Gastroesophageal sphincter (tissue), 4 donors: ENCODE data around the gene LTBP1. TPM values are rescaled to one million over a fixed set of nuclear protein-coding genes. Genes with fewer than 3 reads are reported as not detected.

Experiments used
- ATAC-seq: fragments of 150-250 bp; one replicate; pipeline ENCODE4 v1.9.1; 2016; ENCODE audit warnings: mild to moderate bottlenecking, moderate library complexity
- H3K27ac ChIP-seq, 4 donors: fragments of 200-600 bp; sonication (generic) in 3 of 4; 1 replicate in 3 of 4; 2 replicates in 1 of 4; pipeline ENCODE4 v1.5.1; 2016 to 2019
- H3K27me3 ChIP-seq: fragments of 200-600 bp; sonication (generic); one replicate; pipeline ENCODE4 v1.5.1; 2019
- H3K36me3 ChIP-seq, 2 donors: fragments of 200-600 bp; sonication (generic); one replicate each; pipeline ENCODE4 v1.5.1; 2019; ENCODE audit warnings: control low read depth in 1 of 2
- H3K4me1 ChIP-seq, 3 donors: fragments of 200-600 bp; sonication (generic); 1 replicate in 2 of 3; 2 replicates in 1 of 3; pipeline ENCODE4 v1.5.1; 2016 to 2019; ENCODE audit warnings: control low read depth in 2 of 3
- H3K4me3 ChIP-seq, 2 donors: fragments of 200-600 bp; sonication (generic); one replicate each; pipeline ENCODE4 v1.5.1; 2019; ENCODE audit warnings: mild to moderate bottlenecking in 1 of 2, moderate library complexity in 1 of 2
- H3K9me3 ChIP-seq, 3 donors: fragments of 200-600 bp; sonication (generic); one replicate each; pipeline ENCODE4 v1.5.1; 2017 to 2019; ENCODE audit warnings: control low read depth in 2 of 3
- CTCF ChIP-seq, 4 experiments: fragments of 200-600 bp in 2 of 4; fragments of 450-650 bp in 2 of 4; sonication (generic) in 1 of 4; IDR thresholded peaks; one replicate each; pipeline ENCODE4 v1.5.1; 2017 to 2019; ENCODE audit warnings: antibody characterized with exemption in 4 of 4, mild to moderate bottlenecking in 2 of 4, moderate library complexity in 2 of 4
- EP300 ChIP-seq: sonication (generic); formaldehyde crosslinking; IDR thresholded peaks from one replicate; pipeline ENCODE4 v1.6.1; 2017; ENCODE audit warnings: antibody characterized with exemption, mild to moderate bottlenecking
- POLR2A ChIP-seq, 2 donors: fragments of 450-650 bp; IDR thresholded peaks; one replicate each; pipeline ENCODE4 v1.6.1; 2017; ENCODE audit warnings: antibody characterized with exemption in 2 of 2, mild to moderate bottlenecking in 2 of 2, moderate library complexity in 1 of 2
- POLR2AphosphoS5 ChIP-seq: sonication (generic); formaldehyde crosslinking; IDR thresholded peaks from one replicate; pipeline ENCODE4 v1.6.1; 2017; ENCODE audit warnings: antibody characterized with exemption
- WGBS, 2 donors: methylation state at CpG; one replicate each; pipeline ENCODE4 v1.1.5; 2018; ENCODE audit warnings: low coverage in 1 of 2; 5-methylcytosine and 5-hydroxymethylcytosine counted together
- total RNA-seq, 4 donors: library from RNA; depleted of rRNA; stranded (reverse); fragments of >200 nt; gene quantifications; one replicate each; pipeline ENCODE4 v1.1.0, GENCODE V29; 2016

Gene LTBP1
- total RNA-seq, 4 donors from 2014 or later = 238 to 493 (median 378) TPM

- H3K4me3 ChIP-seq = no peak overlapping the region
- H3K4me1 ChIP-seq = peaks cover 5 to 34% (median 7%) of the 10 kb centered on the region in 3 donors
- no peak for TF ChIP-seq CTCF (IDR thresholded peaks at IDR 0.05)
- TF ChIP-seq POLR2A (IDR thresholded peaks at IDR 0.05) = no peak
- no peak for TF ChIP-seq EP300
- no peak for TF ChIP-seq POLR2AphosphoS5
- H3K27me3 ChIP-seq = no peaks in the 10 kb centered on the region
- H3K27ac ChIP-seq = peak overlapping the region in 3 of 4 donors; percentile 1 to 37 (median 31)
- no peaks in the 10 kb centered on the region for H3K9me3 ChIP-seq
- ATAC-seq = no peak
- 73 to 83% methylated on average over 3 to 8 of the region's 9 CpGs for WGBS, 2 donors
- H3K36me3 ChIP-seq = no peaks in the 10 kb centered on the region
These were observed 256.1 kb downstream of the LTBP1 start for GRCh38 chr2:33202641-33203522.

- TF ChIP-seq POLR2A (IDR thresholded peaks at IDR 0.05) = no peak
- TF ChIP-seq CTCF (IDR thresholded peaks at IDR 0.05) = no peak
- no peaks in the 10 kb centered on the region for H3K9me3 ChIP-seq
- H3K27me3 ChIP-seq = no peaks in the 10 kb centered on the region
- H3K36me3 ChIP-seq = no peaks in the 10 kb centered on the region
- H3K4me3 ChIP-seq = no peak overlapping the region
- H3K4me1 ChIP-seq = peaks cover 5 to 47% (median 7%) of the 10 kb centered on the region in 3 donors
- no peak overlapping the region for H3K27ac ChIP-seq
- ATAC-seq = no peak
- 79 to 94% methylated on average over 2 of the region's 2 CpGs for WGBS, 2 donors
These were observed 258.2 kb downstream of the LTBP1 start for GRCh38 chr2:33204945-33205344.

GRCh38 chr2:33205693-33206434 is 259.1 kb downstream of the LTBP1 start:
- Histone ChIP-seq H3K9me3 (no peaks in the 10 kb centered on the region), H3K27me3 (no peaks in the 10 kb centered on the region), H3K4me3 (no peak overlapping the region), H3K27ac (no peak overlapping the region), H3K4me1 (peaks cover 8 to 57% (median 14%) of the 10 kb centered on the region in 3 donors), H3K36me3 (no peaks in the 10 kb centered on the region)
- 83 to 85% methylated on average over 1 of the region's 1 CpG for WGBS, 2 donors
- TF ChIP-seq POLR2A (IDR thresholded peaks at IDR 0.05) = no peak
- TF ChIP-seq POLR2AphosphoS5 = no peak
- TF ChIP-seq CTCF (IDR thresholded peaks at IDR 0.05) = no peak
- TF ChIP-seq EP300 = no peak
- no peak for ATAC-seq

- no peak for TF ChIP-seq POLR2A (IDR thresholded peaks at IDR 0.05)
These were observed 260.5 kb downstream of the LTBP1 start for GRCh38 chr2:33207151-33207740.

GRCh38 chr2:33208400-33208799 is 261.6 kb downstream of the LTBP1 start:
- ATAC-seq = no peak
- no peaks in the 10 kb centered on the region for H3K9me3 ChIP-seq
- peak overlapping the region in 2 of 4 donors; percentile 12 to 43 for H3K27ac ChIP-seq
- H3K36me3 ChIP-seq = no peaks in the 10 kb centered on the region
- H3K27me3 ChIP-seq = no peaks in the 10 kb centered on the region
- TF ChIP-seq POLR2AphosphoS5 (no peak), EP300 (no peak), CTCF (IDR thresholded peaks at IDR 0.05) (no peak), POLR2A (IDR thresholded peaks at IDR 0.05) (no peak)
- WGBS, 2 donors = 100% methylated on average over 3 of the region's 3 CpGs; no CpG with 5 or more reads in 1 of the 2 donors
- no peak overlapping the region for H3K4me3 ChIP-seq
- H3K4me1 ChIP-seq = peaks cover 13 to 62% (median 20%) of the 10 kb centered on the region in 3 donors

More at GRCh38 chr2:33207151-33207740, 260.5 kb downstream of the LTBP1 start:
- no peak for ATAC-seq
- peaks cover 13 to 61% (median 20%) of the 10 kb centered on the region in 3 donors for H3K4me1 ChIP-seq
- H3K9me3 ChIP-seq = no peaks in the 10 kb centered on the region
- peak overlapping the region in 3 of 4 donors; percentile 12 to 43 (median 37) for H3K27ac ChIP-seq
- 26 to 35% methylated on average over 4 of the region's 4 CpGs for WGBS, 2 donors
- H3K27me3 ChIP-seq = no peaks in the 10 kb centered on the region
- no peaks in the 10 kb centered on the region for H3K36me3 ChIP-seq
- H3K4me3 ChIP-seq = no peak overlapping the region
